Stimulated activated CD8-positive, alpha-beta memory T cell treated with anti-CD3 and anti-CD28 coated beads, Interleukin-7, amount 100 ng/mL, for 48 hours (primary cell): ENCODE results near the gene ARNT2.

Experiments
- DNase-seq, 2 donors: peaks; one replicate each; pipeline ENCODE4 v3.0.0-alpha.2; 2020; ENCODE audit warnings: low read depth in 1 of 2; ENCODE audit errors: extremely low read depth in 1 of 2

The ARNT2 gene

GRCh38 chr15:80441041-80441440, 36.9 kb downstream of the ARNT2 start:
- DNase-seq, result no peak

- no peak for DNase-seq
Observed at GRCh38 chr15:80441714-80442113, 37.5 kb downstream of the ARNT2 start.

- DNase-seq, result no peak
Observed at GRCh38 chr15:80442728-80443403, 38.7 kb downstream of the ARNT2 start.

GRCh38 chr15:80444680-80445251, 40.6 kb downstream of the ARNT2 start:
- no peak for DNase-seq

GRCh38 chr15:80445300-80446041, 41.3 kb downstream of the ARNT2 start:
- no peak for DNase-seq

GRCh38 chr15:80447077-80447476, 42.9 kb downstream of the ARNT2 start:
- DNase-seq, result no peak

GRCh38 chr15:80449825-80450224, 45.6 kb downstream of the ARNT2 start:
- DNase-seq, result no peak

GRCh38 chr15:80450811-80451321, 46.7 kb downstream of the ARNT2 start:
- DNase-seq, result no peak

- no peak for DNase-seq
Observed at GRCh38 chr15:80452166-80452565, 48.0 kb downstream of the ARNT2 start.

GRCh38 chr15:80455051-80455648, 51.0 kb downstream of the ARNT2 start:
- DNase-seq, result no peak

GRCh38 chr15:80455668-80456442, 51.7 kb downstream of the ARNT2 start:
- peak in 1 of 2 donors; percentile 8 for DNase-seq

- no peak for DNase-seq
Observed at GRCh38 chr15:80456517-80457492, 52.6 kb downstream of the ARNT2 start.

- DNase-seq, result no peak
Observed at GRCh38 chr15:80457896-80458295, 53.7 kb downstream of the ARNT2 start.

GRCh38 chr15:80458580-80458979, 54.4 kb downstream of the ARNT2 start:
- DNase-seq, result no peak

GRCh38 chr15:80459380-80459779, 55.2 kb downstream of the ARNT2 start:
- DNase-seq, result no peak

- DNase-seq, result no peak
Observed at GRCh38 chr15:80459818-80460217, 55.6 kb downstream of the ARNT2 start.

GRCh38 chr15:80461356-80462095, 57.3 kb downstream of the ARNT2 start:
- DNase-seq, result no peak

GRCh38 chr15:80462111-80462510, 57.9 kb downstream of the ARNT2 start:
- DNase-seq, result no peak
